ENCODE data around the gene DOC2A.

DNA sequence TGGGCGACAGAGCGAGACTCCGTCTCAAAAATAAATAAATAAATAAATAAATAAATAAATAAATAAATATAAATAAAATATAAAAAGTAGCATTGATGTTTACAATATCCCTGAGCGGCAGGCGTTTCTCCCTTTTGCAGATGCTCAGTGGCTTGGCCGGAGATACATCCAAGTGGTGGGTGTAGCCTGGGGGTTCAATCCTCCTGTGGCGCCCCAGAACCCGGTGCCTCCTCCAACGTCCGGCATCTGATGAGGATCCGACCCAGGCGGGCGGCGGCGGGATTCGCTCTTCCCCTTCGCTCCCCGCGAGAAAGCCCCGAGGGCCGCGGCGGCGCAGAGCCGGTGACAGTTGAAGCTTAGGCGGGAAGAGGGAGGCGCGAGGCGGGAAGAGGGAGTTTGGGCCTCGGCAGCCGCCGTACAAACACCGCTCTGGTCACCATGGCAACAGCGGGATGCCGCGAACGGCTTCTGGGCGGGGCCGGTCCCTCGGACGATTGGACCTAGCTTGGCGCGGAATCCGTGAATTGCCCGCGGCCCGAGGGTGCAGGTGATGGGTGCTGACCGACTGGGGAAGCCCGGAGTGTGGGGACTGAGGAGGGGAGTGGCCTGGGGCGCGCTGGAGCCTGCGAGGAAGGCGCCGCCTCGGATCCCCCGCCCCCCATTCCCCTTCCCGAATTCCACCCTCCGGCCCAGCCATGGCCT is 42.0 kb upstream of the DOC2A start:
- no peak for TF ChIP-seq YY1 (IDR thresholded peaks at IDR 0.05; ENCODE audit: insufficient read depth, insufficient read length)
- TF ChIP-seq ZNF274 (IDR thresholded peaks at IDR 0.05; ENCODE audit: low read depth, low read length) = no peak
